GM19025 (cell line): ENCODE data around the gene RPS3A.
"Not testable (repeated sequence)": the region's sequence is repeated elsewhere in the genome, so short reads cannot be mapped to it uniquely, and the experiment has no call there.

Experiments used
- ATAC-seq: cut with Tn5 transposase; IDR thresholded peaks from one replicate; pipeline ENCODE4 v1.9.1; 2021; ENCODE audit warnings: mild to moderate bottlenecking, low read depth, moderate library complexity; ENCODE audit not compliant: unreplicated experiment

Gene RPS3A

GRCh38 chr4:151099229-151099975 lies at the start of gene RPS3A:
TSS of gene RPS3A (plus strand) at chr4:151099628. CDS start at chr4:151099653, 25 bp downstream.
- ATAC-seq, result peak; percentile 92

GRCh38 chr4:151052785-151053184 lies 46.6 kb upstream of the RPS3A start:
- no peak for ATAC-seq

- no peak for ATAC-seq
Observed at GRCh38 chr4:151055539-151055938, 43.9 kb upstream of the RPS3A start.

GRCh38 chr4:151063143-151063542 lies 36.3 kb upstream of the RPS3A start:
- not testable (repeated sequence) for ATAC-seq

GRCh38 chr4:151067316-151067970 lies 32.0 kb upstream of the RPS3A start:
- no peak for ATAC-seq

GRCh38 chr4:151074416-151074916 lies 25.0 kb upstream of the RPS3A start:
- ATAC-seq, result no peak

GRCh38 chr4:151077978-151078377 lies 21.4 kb upstream of the RPS3A start:
- ATAC-seq, result not testable (repeated sequence)

- ATAC-seq, result no peak
Observed at GRCh38 chr4:151087467-151087866, 12.0 kb upstream of the RPS3A start.

GRCh38 chr4:151091047-151091446 lies 8.4 kb upstream of the RPS3A start:
- no peak for ATAC-seq

GRCh38 chr4:151092488-151092887 lies 6.9 kb upstream of the RPS3A start:
- no peak for ATAC-seq

GRCh38 chr4:151093203-151093602 lies 6.2 kb upstream of the RPS3A start:
- no peak for ATAC-seq

- ATAC-seq, result no peak
Observed at GRCh38 chr4:151094290-151094751, 5.1 kb upstream of the RPS3A start.

GRCh38 chr4:151095142-151095541 lies 4.3 kb upstream of the RPS3A start:
- ATAC-seq, result no peak

GRCh38 chr4:151097759-151098158 lies 1.7 kb upstream of the RPS3A start:
- no peak for ATAC-seq

GRCh38 chr4:151098979-151099228 lies 524 bp upstream of the RPS3A start:
- ATAC-seq, result no peak

GRCh38 chr4:151099976-151100417 lies 569 bp downstream of the RPS3A start:
- peak; percentile 0 for ATAC-seq

GRCh38 chr4:151100531-151100930 lies 1.1 kb downstream of the RPS3A start:
- ATAC-seq, result no peak

GRCh38 chr4:151103758-151104157 lies 4.3 kb downstream of the RPS3A start:
- no peak for ATAC-seq

- ATAC-seq, result no peak
Observed at GRCh38 chr4:151104621-151105020, 5.2 kb downstream of the RPS3A start.

GRCh38 chr4:151105454-151106032 lies 6.1 kb downstream of the RPS3A start:
- no peak for ATAC-seq

GRCh38 chr4:151107063-151107462 lies 7.6 kb downstream of the RPS3A start:
- ATAC-seq, result no peak

- no peak for ATAC-seq
Observed at GRCh38 chr4:151110236-151110635, 10.8 kb downstream of the RPS3A start.
